HL-60/S4 (cell line): ENCODE data around the gene ZNF780B.

ENCODE experiments used
- in situ Hi-C: fragments of 300-500 bp; cut with MboI; formaldehyde crosslinking; loops from 2 replicates; pipeline ENCODE4 v1.14.3; 2022; ENCODE audit warnings: low sequenced_read_pairs

ZNF780B gene

DNA sequence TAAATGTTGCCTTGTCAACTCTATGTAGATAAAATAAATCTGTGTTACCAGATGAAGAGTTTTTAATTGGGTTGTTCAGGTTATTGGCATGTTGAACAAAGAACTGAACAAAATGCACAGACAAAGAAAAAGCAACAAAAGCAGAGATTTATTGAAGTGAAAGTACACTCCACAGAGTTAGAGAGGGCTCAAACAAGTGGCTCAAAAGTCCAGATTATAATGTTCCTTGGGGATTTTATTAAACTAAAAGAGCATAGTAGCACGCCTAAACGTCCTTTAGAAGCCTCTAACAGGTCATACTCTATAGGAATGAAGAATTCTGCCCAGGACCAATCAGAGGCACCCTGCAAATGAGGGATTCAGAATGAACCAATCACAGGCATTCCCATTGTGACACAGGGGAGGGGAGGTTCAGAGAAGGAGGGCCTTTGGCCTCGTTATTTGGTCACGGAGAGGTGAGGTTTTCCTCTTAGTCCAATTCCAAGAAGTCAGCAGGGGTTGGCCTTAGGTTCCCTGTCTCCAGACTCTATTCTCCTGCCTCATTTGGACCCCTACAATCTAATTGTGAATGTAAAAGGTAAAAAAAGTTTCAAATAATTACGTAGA lies 72.2 kb downstream of the ZNF780B start:
- in situ Hi-C loops = no loop called here

DNA sequence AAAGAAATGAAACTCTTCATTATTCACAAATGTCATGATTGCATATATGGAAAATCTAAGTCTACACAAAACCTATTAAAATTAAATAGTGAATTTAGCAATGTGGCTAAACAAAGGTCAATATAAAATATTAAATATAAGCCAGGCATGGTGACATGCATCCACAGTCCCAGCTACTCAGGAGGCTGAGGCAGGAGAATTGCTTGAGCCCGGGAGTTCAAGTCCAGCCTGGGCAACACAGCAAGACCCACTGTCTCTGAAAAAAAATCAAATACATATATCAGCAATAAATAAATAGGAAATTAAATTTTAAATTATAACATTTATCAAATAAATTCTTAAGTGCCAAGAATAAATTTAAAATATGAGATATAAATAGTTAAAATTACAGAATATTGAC lies 73.1 kb downstream of the ZNF780B start:
- in situ Hi-C loops = no loop called here
